H9 (cell line): ENCODE data around the gene PIP4K2A. TPM values are rescaled to one million over a fixed set of nuclear protein-coding genes. Genes with fewer than 3 reads are reported as not detected.

Experiments
- DNase-seq: peaks from one replicate; pipeline ENCODE4 v3.0.0-alpha.2; 2017
- H2AFZ ChIP-seq: one replicate; pipeline ENCODE4 v1.6.1; 2013; ENCODE audit warnings: mild to moderate bottlenecking, low read length, control low read depth, moderate library complexity
- H2AK5ac ChIP-seq: 2 replicates; pipeline ENCODE4 v1.6.1; 2013; ENCODE audit warnings: low read length, control low read depth, mixed read lengths; ENCODE audit not compliant: insufficient read length
- H2BK120ac ChIP-seq: one replicate; pipeline ENCODE4 v1.6.1; 2013; ENCODE audit warnings: low read depth, mild to moderate bottlenecking, low read length, control low read depth, inconsistent platforms; ENCODE audit not compliant: poor library complexity, severe bottlenecking
- H2BK12ac ChIP-seq: 2 replicates; pipeline ENCODE4 v1.6.1; 2013; ENCODE audit warnings: low read length, control low read depth, mixed read lengths, low read depth; ENCODE audit not compliant: insufficient read length
- H2BK15ac ChIP-seq: 2 replicates; pipeline ENCODE4 v1.6.1; 2013; ENCODE audit warnings: low read depth, low read length, control low read depth
- H2BK20ac ChIP-seq: one replicate; pipeline ENCODE4 v1.6.1; 2013; ENCODE audit warnings: low read depth, mild to moderate bottlenecking, low read length, control low read depth, inconsistent platforms; ENCODE audit not compliant: poor library complexity, severe bottlenecking
- H2BK5ac ChIP-seq: 2 replicates; pipeline ENCODE4 v1.6.1; 2013; ENCODE audit warnings: low read length, control low read depth, mixed read lengths; ENCODE audit not compliant: insufficient read length
- H3K14ac ChIP-seq: 2 replicates; pipeline ENCODE4 v1.6.1; 2013; ENCODE audit warnings: low read length, control low read depth; ENCODE audit not compliant: insufficient read depth
- H3K18ac ChIP-seq: 2 replicates; pipeline ENCODE4 v1.6.1; 2013; ENCODE audit warnings: low read depth, mild to moderate bottlenecking, mixed read lengths, low read length, control low read depth; ENCODE audit not compliant: insufficient read length
- H3K23ac ChIP-seq: 2 replicates; pipeline ENCODE4 v1.6.1; 2013; ENCODE audit warnings: low read length, control low read depth, mixed read lengths, low read depth; ENCODE audit not compliant: insufficient read length
- H3K23me2 ChIP-seq: 2 replicates; pipeline ENCODE4 v1.6.1; 2013; ENCODE audit warnings: low read depth, mild to moderate bottlenecking, mixed read lengths, low read length, control low read depth; ENCODE audit not compliant: insufficient read length, poor library complexity, severe bottlenecking
- H3K27ac ChIP-seq: 2 replicates; pipeline ENCODE4 v1.5.1; 2013; ENCODE audit warnings: low read length, control low read depth, mixed read lengths, low read depth; ENCODE audit not compliant: insufficient read length
- H3K27me3 ChIP-seq: 2 replicates; pipeline ENCODE4 v1.6.1; 2013; ENCODE audit warnings: low read length, control low read depth, inconsistent platforms; ENCODE audit not compliant: insufficient read depth
- H3K4ac ChIP-seq: 2 replicates; pipeline ENCODE4 v1.6.1; 2013; ENCODE audit warnings: low read depth, mild to moderate bottlenecking, control low read depth, inconsistent platforms, low read length, moderate library complexity
- H3K4me1 ChIP-seq: 2 replicates; pipeline ENCODE4 v1.6.1; 2013; ENCODE audit warnings: low read length, control low read depth, inconsistent platforms; ENCODE audit not compliant: insufficient read depth
- H3K4me2 ChIP-seq: 2 replicates; pipeline ENCODE4 v1.6.1; 2013; ENCODE audit warnings: low read length, control low read depth, mixed read lengths; ENCODE audit not compliant: insufficient read length, insufficient read depth
- H3K56ac ChIP-seq: 2 replicates; pipeline ENCODE4 v1.6.1; 2013; ENCODE audit warnings: low read depth, mild to moderate bottlenecking, mixed read lengths, low read length, control low read depth; ENCODE audit not compliant: insufficient read length
- H3K79me1 ChIP-seq: 2 replicates; pipeline ENCODE4 v1.6.1; 2013; ENCODE audit warnings: low read depth, mild to moderate bottlenecking, moderate library complexity, low read length, control low read depth, inconsistent platforms; ENCODE audit not compliant: insufficient read depth, poor library complexity, severe bottlenecking
- H3K79me2 ChIP-seq: 2 replicates; pipeline ENCODE4 v1.6.1; 2013; ENCODE audit warnings: low read length, control low read depth, inconsistent platforms; ENCODE audit not compliant: insufficient read depth
- H3K9ac ChIP-seq: 2 replicates; pipeline ENCODE4 v1.6.1; 2013; ENCODE audit warnings: low read length, control low read depth, mixed read lengths; ENCODE audit not compliant: insufficient read length; ENCODE audit errors: extremely low read depth
- H3K9me3 ChIP-seq: one replicate; pipeline ENCODE4 v1.6.1; 2013; ENCODE audit warnings: low read depth, low read length, inconsistent platforms; ENCODE audit not compliant: control insufficient read depth
- H3T11ph ChIP-seq: one replicate; pipeline ENCODE4 v1.6.1; 2013; ENCODE audit warnings: mild to moderate bottlenecking, low read length, control low read depth, inconsistent platforms
- H4K20me1 ChIP-seq: one replicate; pipeline ENCODE4 v1.6.1; 2013; ENCODE audit not compliant: control insufficient read depth, insufficient read length, insufficient read depth
- H4K5ac ChIP-seq: 2 replicates; pipeline ENCODE4 v1.6.1; 2013; ENCODE audit warnings: low read depth, mild to moderate bottlenecking, mixed read lengths, low read length, control low read depth; ENCODE audit not compliant: insufficient read length
- H4K8ac ChIP-seq: replicated peaks from 2 replicates; pipeline ENCODE4 v1.6.1; 2013; ENCODE audit warnings: low read length, control low read depth, mixed read lengths, low read depth; ENCODE audit not compliant: insufficient read length
- H4K91ac ChIP-seq: 2 replicates; pipeline ENCODE4 v1.6.1; 2013; ENCODE audit warnings: low read depth, mild to moderate bottlenecking, moderate library complexity, mixed read lengths, low read length, control low read depth; ENCODE audit not compliant: insufficient read length
- H3K27ac Mint-ChIP-seq, 3 experiments: 2 replicates in 2 of 3; 3 replicates in 1 of 3; pipeline ENCODE4 v1.8.0; 2020 to 2021; ENCODE audit warnings: mixed read lengths in 3 of 3, mild to moderate bottlenecking in 1 of 3, moderate library complexity in 1 of 3
- H3K27me3 Mint-ChIP-seq: 2 replicates; pipeline ENCODE4 v1.8.0; 2021; ENCODE audit warnings: low read depth, mild to moderate bottlenecking, moderate library complexity, mixed read lengths
- H3K36me3 Mint-ChIP-seq, 3 experiments: 2 replicates in 2 of 3; 3 replicates in 1 of 3; pipeline ENCODE4 v1.8.0; 2020 to 2021; ENCODE audit warnings: low read depth in 3 of 3, mixed read lengths in 3 of 3; ENCODE audit not compliant: insufficient read depth in 1 of 3
- H3K4me1 Mint-ChIP-seq, 2 experiments: 2 replicates each; pipeline ENCODE4 v1.8.0; 2020; ENCODE audit warnings: mixed read lengths in 2 of 2
- H3K4me3 Mint-ChIP-seq, 2 experiments: 2 replicates in 1 of 2; 3 replicates in 1 of 2; pipeline ENCODE4 v1.8.0; 2020 to 2021; ENCODE audit warnings: mild to moderate bottlenecking in 2 of 2, mixed read lengths in 2 of 2, moderate library complexity in 1 of 2
- H3K9me3 Mint-ChIP-seq, 2 experiments: 2 replicates in 1 of 2; 3 replicates in 1 of 2; pipeline ENCODE4 v1.8.0; 2020; ENCODE audit warnings: mild to moderate bottlenecking in 2 of 2, mixed read lengths in 2 of 2, moderate library complexity in 1 of 2
- CTCF ChIP-seq: fragments of 200-600 bp; sonication (generic); conservative IDR thresholded peaks from 3 replicates; pipeline ENCODE4 v1.8.0; 2021; ENCODE audit warnings: antibody characterized with exemption, mild to moderate bottlenecking
- WGBS: extraction: QIAGEN DNeasy Blood & Tissue Kit; methylation state at CpG from one replicate; pipeline ENCODE4 v1.1.7; 2013; ENCODE audit warnings: missing lambda C conversion rate, low lambda C conversion rate, mixed read lengths; ENCODE audit not compliant: insufficient read length; ENCODE audit errors: extremely low coverage; 5-methylcytosine and 5-hydroxymethylcytosine counted together
- total RNA-seq: library from RNA; stranded (reverse); gene quantifications from 2 replicates; pipeline ENCODE4 v1.2.1, GENCODE V29; 2021

Gene PIP4K2A
- total RNA-seq, 1 experiment from 2014 or later, result 33.6 TPM

DNA sequence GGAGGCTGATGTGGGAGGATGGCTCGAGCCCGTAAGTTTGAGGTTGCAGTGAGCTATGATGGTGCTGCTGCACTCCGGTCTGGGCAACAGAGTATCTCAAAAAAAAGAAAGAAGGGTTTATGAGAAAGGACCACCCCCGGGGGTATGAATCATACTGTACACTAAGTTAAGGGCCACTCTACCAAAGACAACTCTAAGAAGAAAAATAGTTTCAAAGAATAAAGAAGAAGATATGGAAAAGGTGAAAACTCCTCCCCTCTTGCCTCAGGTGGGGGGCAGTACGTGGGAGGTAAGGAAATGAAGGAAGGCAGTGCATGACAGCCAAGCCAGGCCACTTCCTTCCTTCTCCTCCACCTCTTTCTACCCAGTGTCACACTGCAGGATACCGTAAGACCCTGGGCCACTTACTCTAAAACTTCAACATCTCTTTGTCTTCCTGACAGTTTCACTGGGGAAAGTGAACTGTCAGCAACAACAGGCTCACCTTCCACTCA lies 61.3 kb downstream of the PIP4K2A start:
- H2BK5ac ChIP-seq, result no peak overlapping the region
- H3K36me3 Mint-ChIP-seq, result peaks cover 0 to 4% (median 0%) of the 10 kb centered on the region in 3 experiments; a peak in 3 of 7 replicates
- no peak overlapping the region for H3T11ph ChIP-seq
- no peak overlapping the region for H4K5ac ChIP-seq
- H3K27ac Mint-ChIP-seq, result peak overlapping the region in 1 of 3 experiments; percentile 19; a peak in 2 of 7 replicates
- no peaks in the 10 kb centered on the region for H3K23me2 ChIP-seq
- peaks cover 4% of the 10 kb centered on the region; the same call in 1 of the 2 replicates for H3K79me2 ChIP-seq
- no peak overlapping the region for H4K8ac ChIP-seq
- H3K4me1 Mint-ChIP-seq, result peaks cover 43 to 58% of the 10 kb centered on the region in 2 experiments
- no peak for DNase-seq
- no peaks in the 10 kb centered on the region for H3K9me3 Mint-ChIP-seq
- no peak overlapping the region for H3K56ac ChIP-seq
- H3K23ac ChIP-seq, result no peak overlapping the region
- no peak overlapping the region for H3K4ac ChIP-seq
- H3K4me1 ChIP-seq, result peaks cover 5% of the 10 kb centered on the region
- no peak overlapping the region for H3K4me2 ChIP-seq
- no CpG with 5 or more reads among the region's 6 CpGs for WGBS
- no peak for TF ChIP-seq CTCF
- H3K18ac ChIP-seq, result no peak overlapping the region
- H3K14ac ChIP-seq, result no peak overlapping the region
- H4K20me1 ChIP-seq, result no peaks in the 10 kb centered on the region
- H2BK120ac ChIP-seq, result no peak overlapping the region
- H2BK20ac ChIP-seq, result no peak overlapping the region
- peaks cover 3% of the 10 kb centered on the region for H3K79me1 ChIP-seq
- no peaks in the 10 kb centered on the region for H3K9me3 ChIP-seq
- H4K91ac ChIP-seq, result no peak overlapping the region
- H2BK12ac ChIP-seq, result no peak overlapping the region
- H3K27me3 Mint-ChIP-seq, result no peaks in the 10 kb centered on the region
- no peak overlapping the region for H2AFZ ChIP-seq
- no peak overlapping the region for H3K4me3 Mint-ChIP-seq
- no peaks in the 10 kb centered on the region for H3K27me3 ChIP-seq
- H2AK5ac ChIP-seq, result no peak overlapping the region
- no peak overlapping the region for H3K27ac ChIP-seq
- H2BK15ac ChIP-seq, result no peak overlapping the region
- no peak overlapping the region for H3K9ac ChIP-seq
